Keratinocyte (primary cell): Measurements from ENCODE around the gene ZNF581.

Experiments
- EZH2 ChIP-seq: IDR thresholded peaks from one replicate; pipeline ENCODE4 v1.6.1; 2012; ENCODE audit warnings: inconsistent platforms, mild to moderate bottlenecking, low read length, moderate library complexity
- TF ChIP-seq, protein P1 (sequence below), 3 experiments: IDR thresholded peaks in 1 of 3; conservative IDR thresholded peaks in 1 of 3; optimal IDR thresholded peaks in 1 of 3; 2 replicates in 2 of 3; 3 replicates in 1 of 3; pipeline versions ENCODE3 to v1.5.1; 2011; ENCODE audit warnings: low read length in 3 of 3, mild to moderate bottlenecking in 3 of 3, moderate library complexity in 2 of 3, control low read depth in 1 of 3, inconsistent platforms in 1 of 3; ENCODE audit not compliant: insufficient read depth in 2 of 3; ENCODE audit errors: extremely low read depth in 1 of 3

DNA sequence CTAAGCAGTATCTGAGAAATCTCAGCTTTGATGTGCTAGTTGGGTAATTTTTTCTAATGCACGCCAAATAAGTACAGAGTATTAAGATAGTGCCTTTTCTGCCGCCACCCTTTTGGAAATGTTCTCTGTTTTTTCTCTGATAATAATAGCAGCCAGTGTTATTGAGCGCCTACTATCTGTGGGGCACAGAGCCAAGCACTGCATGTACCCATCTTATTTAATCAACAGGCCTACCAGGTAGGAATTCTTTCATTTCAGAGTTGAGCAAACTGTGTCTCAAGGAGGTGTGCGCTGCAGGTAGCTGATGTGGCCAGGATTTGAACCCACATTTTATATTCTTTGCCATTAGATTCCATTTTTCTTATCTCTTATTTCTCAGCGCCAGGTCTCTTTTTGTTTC lies 32.9 kb downstream of the ZNF581 start:
- TF ChIP-seq, protein P1, sequence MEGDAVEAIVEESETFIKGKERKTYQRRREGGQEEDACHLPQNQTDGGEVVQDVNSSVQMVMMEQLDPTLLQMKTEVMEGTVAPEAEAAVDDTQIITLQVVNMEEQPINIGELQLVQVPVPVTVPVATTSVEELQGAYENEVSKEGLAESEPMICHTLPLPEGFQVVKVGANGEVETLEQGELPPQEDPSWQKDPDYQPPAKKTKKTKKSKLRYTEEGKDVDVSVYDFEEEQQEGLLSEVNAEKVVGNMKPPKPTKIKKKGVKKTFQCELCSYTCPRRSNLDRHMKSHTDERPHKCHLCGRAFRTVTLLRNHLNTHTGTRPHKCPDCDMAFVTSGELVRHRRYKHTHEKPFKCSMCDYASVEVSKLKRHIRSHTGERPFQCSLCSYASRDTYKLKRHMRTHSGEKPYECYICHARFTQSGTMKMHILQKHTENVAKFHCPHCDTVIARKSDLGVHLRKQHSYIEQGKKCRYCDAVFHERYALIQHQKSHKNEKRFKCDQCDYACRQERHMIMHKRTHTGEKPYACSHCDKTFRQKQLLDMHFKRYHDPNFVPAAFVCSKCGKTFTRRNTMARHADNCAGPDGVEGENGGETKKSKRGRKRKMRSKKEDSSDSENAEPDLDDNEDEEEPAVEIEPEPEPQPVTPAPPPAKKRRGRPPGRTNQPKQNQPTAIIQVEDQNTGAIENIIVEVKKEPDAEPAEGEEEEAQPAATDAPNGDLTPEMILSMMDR (optimal IDR thresholded peaks at IDR 0.05 in 1 of 3, IDR thresholded peaks at IDR 0.05 in 1 of 3, conservative IDR thresholded peaks at IDR 0.05 in 1 of 3; ENCODE audit: extremely low read depth in 1 of 3, insufficient read depth in 2 of 3, low read length in 3 of 3): peak in 2 of 3 experiments; percentile 13 to 29
- TF ChIP-seq EZH2: no peak
